Measurements from ENCODE around the gene LLCFC1. TPM values are rescaled to one million over a fixed set of nuclear protein-coding genes. Genes with fewer than 3 reads are reported as not detected.

Gene LLCFC1
- total RNA-seq, 1 donor from 2014 or later = not detected

DNA sequence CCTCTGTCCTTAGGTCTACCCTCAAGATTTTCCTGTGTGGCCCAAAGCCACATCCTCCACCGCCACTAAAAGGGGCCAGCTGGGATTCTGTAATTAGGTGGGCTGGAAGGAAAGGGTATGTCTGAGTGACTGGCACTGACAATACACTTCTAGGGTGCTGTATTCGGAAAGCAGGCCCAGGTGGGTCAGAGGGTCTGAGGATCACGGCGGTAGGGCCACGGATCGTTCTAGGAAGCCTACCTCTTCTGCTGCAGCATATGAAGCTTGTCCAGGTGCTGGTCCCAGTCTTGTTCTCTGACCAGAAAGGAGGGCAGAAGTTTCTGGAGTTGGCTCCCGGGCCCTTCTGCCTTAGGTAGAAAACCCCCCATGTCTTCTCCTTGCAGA is 6.2 kb upstream of the LLCFC1 start:
- Mint-ChIP-seq H3K27me3 (ENCODE audit: unreplicated experiment) (no peaks in the 10 kb centered on the region), H3K9me3 (ENCODE audit: unreplicated experiment) (no peaks in the 10 kb centered on the region), H3K4me3 (ENCODE audit: unreplicated experiment) (no peak overlapping the region), H3K4me1 (ENCODE audit: low read depth, unreplicated experiment) (no peaks in the 10 kb centered on the region), H3K36me3 (ENCODE audit: unreplicated experiment) (no peaks in the 10 kb centered on the region), H3K27ac (ENCODE audit: unreplicated experiment) (no peak overlapping the region)
- no peak for DNase-seq
- TF ChIP-seq, protein P1, sequence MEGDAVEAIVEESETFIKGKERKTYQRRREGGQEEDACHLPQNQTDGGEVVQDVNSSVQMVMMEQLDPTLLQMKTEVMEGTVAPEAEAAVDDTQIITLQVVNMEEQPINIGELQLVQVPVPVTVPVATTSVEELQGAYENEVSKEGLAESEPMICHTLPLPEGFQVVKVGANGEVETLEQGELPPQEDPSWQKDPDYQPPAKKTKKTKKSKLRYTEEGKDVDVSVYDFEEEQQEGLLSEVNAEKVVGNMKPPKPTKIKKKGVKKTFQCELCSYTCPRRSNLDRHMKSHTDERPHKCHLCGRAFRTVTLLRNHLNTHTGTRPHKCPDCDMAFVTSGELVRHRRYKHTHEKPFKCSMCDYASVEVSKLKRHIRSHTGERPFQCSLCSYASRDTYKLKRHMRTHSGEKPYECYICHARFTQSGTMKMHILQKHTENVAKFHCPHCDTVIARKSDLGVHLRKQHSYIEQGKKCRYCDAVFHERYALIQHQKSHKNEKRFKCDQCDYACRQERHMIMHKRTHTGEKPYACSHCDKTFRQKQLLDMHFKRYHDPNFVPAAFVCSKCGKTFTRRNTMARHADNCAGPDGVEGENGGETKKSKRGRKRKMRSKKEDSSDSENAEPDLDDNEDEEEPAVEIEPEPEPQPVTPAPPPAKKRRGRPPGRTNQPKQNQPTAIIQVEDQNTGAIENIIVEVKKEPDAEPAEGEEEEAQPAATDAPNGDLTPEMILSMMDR (IDR thresholded peaks at IDR 0.05; ENCODE audit: partially characterized antibody, unreplicated experiment) = no peak

DNA sequence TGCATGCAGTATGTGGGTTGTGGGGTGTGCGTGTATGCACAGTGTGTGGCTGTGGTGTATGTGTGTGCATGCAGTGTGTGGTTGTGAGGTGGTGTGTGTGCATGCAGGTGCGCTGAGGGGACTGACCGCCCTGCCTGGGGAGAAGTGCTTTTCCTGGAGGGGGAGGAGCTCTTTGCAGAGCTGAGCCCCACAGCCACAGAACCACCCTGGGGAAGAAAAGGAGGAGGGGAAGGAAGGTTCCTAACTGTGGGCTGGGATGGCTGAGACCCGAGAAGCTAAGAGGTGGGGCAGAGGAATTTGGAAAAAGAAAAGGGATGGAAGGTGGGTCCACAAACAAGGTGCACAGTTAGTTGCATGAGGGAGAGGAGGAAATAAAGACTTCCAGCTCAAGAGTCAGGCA is 5.7 kb upstream of the LLCFC1 start, which contains the start of gene TRPV5:
Gene TRPV5, minus strand, starts transcription at position 123 of the 400 bp plus-strand sequence. CDS start 287 bp downstream, outside the sequence.
- no peaks in the 10 kb centered on the region for H3K27me3 Mint-ChIP-seq (ENCODE audit: unreplicated experiment)
- H3K36me3 Mint-ChIP-seq (ENCODE audit: unreplicated experiment) = no peaks in the 10 kb centered on the region
- no peaks in the 10 kb centered on the region for H3K9me3 Mint-ChIP-seq (ENCODE audit: unreplicated experiment)
- no peaks in the 10 kb centered on the region for H3K4me1 Mint-ChIP-seq (ENCODE audit: low read depth, unreplicated experiment)
- no peak within 1 kb of the TSS for H3K27ac Mint-ChIP-seq (ENCODE audit: unreplicated experiment)
- no peak within 1 kb of the TSS for H3K4me3 Mint-ChIP-seq (ENCODE audit: unreplicated experiment)
- TF ChIP-seq, protein P1 (IDR thresholded peaks at IDR 0.05; ENCODE audit: partially characterized antibody, unreplicated experiment) = no peak
- no peak for DNase-seq

DNA sequence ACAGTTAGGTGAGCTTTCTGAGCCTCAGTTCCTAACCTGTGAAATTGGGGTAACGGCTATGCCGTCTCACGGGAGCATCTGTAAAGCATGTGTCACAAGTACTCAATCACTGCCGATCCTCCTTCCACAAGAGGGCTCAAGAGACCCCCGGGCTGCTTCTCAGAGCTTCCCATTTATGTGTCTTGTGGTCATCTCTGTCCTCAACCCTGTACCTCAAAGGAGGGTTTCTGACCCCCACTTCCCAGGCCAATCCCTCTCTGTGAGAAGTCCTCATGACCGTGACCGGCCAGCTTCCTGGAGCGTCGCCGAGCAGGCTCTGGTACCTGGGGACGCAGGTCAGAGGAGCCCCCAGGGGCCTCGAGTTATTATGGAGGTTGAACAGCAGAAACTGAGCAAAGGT is 5.2 kb upstream of the LLCFC1 start:
- H3K36me3 Mint-ChIP-seq (ENCODE audit: unreplicated experiment) = no peaks in the 10 kb centered on the region
- H3K27ac Mint-ChIP-seq (ENCODE audit: unreplicated experiment) = no peak overlapping the region
- no peak overlapping the region for H3K4me3 Mint-ChIP-seq (ENCODE audit: unreplicated experiment)
- H3K4me1 Mint-ChIP-seq (ENCODE audit: low read depth, unreplicated experiment) = no peaks in the 10 kb centered on the region
- no peak for DNase-seq
- H3K27me3 Mint-ChIP-seq (ENCODE audit: unreplicated experiment) = no peaks in the 10 kb centered on the region
- TF ChIP-seq, protein P1 (IDR thresholded peaks at IDR 0.05; ENCODE audit: partially characterized antibody, unreplicated experiment) = no peak
- H3K9me3 Mint-ChIP-seq (ENCODE audit: unreplicated experiment) = no peaks in the 10 kb centered on the region

DNA sequence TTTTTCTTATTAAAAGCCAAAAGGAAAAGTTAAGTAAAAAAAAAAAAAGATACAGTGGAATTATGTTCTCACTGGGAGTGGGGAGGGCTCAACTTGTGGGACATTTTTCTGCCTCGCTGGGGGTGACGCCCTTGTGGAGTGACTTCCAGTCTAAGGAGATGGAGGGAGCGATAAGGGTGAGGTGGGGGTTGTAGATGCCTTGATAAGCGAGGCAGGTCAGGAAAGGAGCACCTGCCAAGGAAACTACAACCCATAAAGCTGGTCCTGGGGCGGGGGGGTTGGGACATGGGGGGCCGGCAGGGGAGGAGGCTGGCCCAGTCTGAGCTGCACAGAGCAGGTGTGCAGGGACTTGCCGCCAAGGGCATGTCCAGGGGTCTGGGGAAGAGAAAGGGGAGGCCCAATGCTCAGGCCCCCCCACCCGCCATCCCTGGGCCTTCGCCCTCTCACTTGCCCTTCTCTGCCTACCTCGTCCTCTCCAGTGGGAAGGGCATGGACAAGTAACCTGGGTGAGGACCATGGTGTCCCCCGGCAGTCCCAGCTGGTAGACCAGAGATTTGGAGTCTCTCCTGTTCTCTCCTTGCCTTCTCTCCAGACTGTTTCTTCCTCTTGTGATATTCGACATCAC is 3.2 kb upstream of the LLCFC1 start:
- Mint-ChIP-seq H3K4me3 (ENCODE audit: unreplicated experiment) (no peak overlapping the region), H3K36me3 (ENCODE audit: unreplicated experiment) (peaks cover 4% of the 10 kb centered on the region), H3K9me3 (ENCODE audit: unreplicated experiment) (no peaks in the 10 kb centered on the region), H3K27me3 (ENCODE audit: unreplicated experiment) (peaks cover 3% of the 10 kb centered on the region), H3K4me1 (ENCODE audit: low read depth, unreplicated experiment) (no peaks in the 10 kb centered on the region), H3K27ac (ENCODE audit: unreplicated experiment) (no peak overlapping the region)
- DNase-seq = no peak
- TF ChIP-seq, protein P1 (IDR thresholded peaks at IDR 0.05; ENCODE audit: partially characterized antibody, unreplicated experiment) = no peak

DNA sequence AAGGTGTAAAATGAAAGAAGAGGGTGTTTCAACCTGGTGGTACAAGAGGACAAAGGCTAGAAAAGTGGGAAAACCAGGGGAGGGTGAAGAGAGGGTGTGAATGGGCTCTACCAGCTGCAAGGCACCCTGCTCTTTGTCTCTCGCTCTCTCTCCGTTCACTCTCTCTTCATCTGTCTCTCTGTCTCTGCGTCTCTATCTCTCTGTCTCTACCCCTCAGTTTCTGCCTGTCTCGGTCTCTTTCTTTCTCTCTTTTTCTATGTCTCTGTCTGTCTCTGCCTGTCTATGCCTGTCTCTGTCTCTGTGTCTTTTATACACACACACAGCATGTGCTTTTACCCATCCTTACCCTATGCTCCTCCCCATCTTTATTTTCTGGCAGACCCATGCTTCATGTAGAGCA is 673 bp upstream of the LLCFC1 start:
- Mint-ChIP-seq H3K36me3 (ENCODE audit: unreplicated experiment) (peaks cover 4% of the 10 kb centered on the region), H3K27me3 (ENCODE audit: unreplicated experiment) (peaks cover 3% of the 10 kb centered on the region), H3K9me3 (ENCODE audit: unreplicated experiment) (no peaks in the 10 kb centered on the region), H3K27ac (ENCODE audit: unreplicated experiment) (no peak overlapping the region), H3K4me1 (ENCODE audit: low read depth, unreplicated experiment) (no peaks in the 10 kb centered on the region), H3K4me3 (ENCODE audit: unreplicated experiment) (no peak overlapping the region)
- DNase-seq = no peak
- TF ChIP-seq, protein P1 (IDR thresholded peaks at IDR 0.05; ENCODE audit: partially characterized antibody, unreplicated experiment) = no peak

Measured in glutamatergic neuron (in vitro differentiated cells).